GM12872 (cell line): ENCODE measurements around the gene YJEFN3.

Experiments used
- TF ChIP-seq, protein P1 (sequence below): IDR thresholded peaks from 3 replicates; pipeline ENCODE4 v1.5.1; 2011; ENCODE audit warnings: low read depth, mild to moderate bottlenecking, low read length, moderate library complexity; ENCODE audit not compliant: insufficient read depth

The YJEFN3 gene

DNA sequence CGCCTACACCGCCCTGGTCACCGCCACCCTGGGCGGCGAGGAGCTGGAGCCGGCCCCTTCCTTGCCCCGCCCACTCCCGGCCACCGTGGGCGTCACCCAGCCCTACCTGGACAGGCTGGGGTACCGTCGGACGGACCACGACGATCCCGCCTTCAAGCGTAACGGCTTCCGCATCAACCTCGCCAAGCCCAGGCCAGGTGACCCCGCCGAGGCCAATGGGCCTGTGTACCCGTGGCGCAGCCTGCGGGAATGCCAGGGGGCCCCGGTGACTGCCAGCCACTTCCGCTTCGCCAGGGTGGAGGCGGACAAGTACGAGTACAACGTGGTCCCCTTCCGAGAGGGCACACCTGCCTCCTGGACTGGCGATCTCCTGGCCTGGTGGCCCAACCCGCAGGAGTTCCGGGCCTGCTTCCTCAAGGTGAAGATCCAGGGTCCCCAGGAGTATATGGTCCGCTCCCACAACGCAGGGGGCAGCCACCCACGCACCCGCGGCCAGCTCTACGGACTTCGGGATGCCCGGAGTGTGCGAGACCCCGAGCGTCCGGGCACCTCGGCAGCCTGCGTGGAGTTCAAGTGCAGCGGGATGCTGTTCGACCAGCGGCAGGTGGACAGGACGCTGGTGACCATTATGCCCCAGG, 16.4 kb downstream of the YJEFN3 start:
- TF ChIP-seq, protein P1, sequence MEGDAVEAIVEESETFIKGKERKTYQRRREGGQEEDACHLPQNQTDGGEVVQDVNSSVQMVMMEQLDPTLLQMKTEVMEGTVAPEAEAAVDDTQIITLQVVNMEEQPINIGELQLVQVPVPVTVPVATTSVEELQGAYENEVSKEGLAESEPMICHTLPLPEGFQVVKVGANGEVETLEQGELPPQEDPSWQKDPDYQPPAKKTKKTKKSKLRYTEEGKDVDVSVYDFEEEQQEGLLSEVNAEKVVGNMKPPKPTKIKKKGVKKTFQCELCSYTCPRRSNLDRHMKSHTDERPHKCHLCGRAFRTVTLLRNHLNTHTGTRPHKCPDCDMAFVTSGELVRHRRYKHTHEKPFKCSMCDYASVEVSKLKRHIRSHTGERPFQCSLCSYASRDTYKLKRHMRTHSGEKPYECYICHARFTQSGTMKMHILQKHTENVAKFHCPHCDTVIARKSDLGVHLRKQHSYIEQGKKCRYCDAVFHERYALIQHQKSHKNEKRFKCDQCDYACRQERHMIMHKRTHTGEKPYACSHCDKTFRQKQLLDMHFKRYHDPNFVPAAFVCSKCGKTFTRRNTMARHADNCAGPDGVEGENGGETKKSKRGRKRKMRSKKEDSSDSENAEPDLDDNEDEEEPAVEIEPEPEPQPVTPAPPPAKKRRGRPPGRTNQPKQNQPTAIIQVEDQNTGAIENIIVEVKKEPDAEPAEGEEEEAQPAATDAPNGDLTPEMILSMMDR = no peak

DNA sequence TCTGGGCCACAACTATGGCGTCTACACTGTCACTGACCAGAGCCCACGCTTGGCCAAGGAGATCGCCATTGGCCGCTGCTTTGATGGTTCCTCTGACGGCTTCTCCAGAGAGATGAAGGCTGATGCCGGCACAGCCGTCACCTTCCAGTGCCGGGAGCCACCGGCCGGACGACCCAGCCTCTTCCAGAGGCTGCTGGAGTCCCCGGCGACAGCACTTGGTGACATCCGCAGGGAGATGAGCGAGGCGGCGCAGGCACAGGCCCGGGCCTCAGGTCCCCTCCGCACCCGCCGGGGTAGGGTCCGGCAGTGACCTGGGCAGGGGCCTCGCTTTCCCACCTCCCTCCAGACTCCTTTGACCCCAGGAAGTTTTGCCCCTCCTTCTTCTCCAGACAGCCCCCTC, 17.0 kb downstream of the YJEFN3 start:
- TF ChIP-seq, protein P1 = no peak

DNA sequence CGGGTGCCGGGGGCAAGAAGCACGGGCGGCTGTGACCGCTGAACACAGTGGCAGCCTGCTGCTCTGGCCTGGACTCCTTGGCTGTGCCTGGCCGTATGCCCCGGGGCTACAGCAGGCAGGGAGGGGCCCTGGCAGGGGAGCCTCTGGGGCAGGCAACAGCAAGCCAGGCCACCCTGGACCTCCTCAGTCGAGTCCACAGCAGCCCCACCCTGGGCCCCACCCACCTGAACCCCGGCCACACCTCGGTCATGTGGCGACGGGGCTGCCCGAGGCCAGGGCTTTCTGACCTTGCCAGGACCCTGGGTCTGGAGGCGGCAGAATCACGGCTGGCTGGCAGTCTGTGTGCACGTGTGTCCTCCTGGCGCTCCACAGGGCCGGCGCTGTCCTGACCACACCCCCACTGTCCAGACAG, 18.0 kb downstream of the YJEFN3 start:
- TF ChIP-seq, protein P1 = no peak

DNA sequence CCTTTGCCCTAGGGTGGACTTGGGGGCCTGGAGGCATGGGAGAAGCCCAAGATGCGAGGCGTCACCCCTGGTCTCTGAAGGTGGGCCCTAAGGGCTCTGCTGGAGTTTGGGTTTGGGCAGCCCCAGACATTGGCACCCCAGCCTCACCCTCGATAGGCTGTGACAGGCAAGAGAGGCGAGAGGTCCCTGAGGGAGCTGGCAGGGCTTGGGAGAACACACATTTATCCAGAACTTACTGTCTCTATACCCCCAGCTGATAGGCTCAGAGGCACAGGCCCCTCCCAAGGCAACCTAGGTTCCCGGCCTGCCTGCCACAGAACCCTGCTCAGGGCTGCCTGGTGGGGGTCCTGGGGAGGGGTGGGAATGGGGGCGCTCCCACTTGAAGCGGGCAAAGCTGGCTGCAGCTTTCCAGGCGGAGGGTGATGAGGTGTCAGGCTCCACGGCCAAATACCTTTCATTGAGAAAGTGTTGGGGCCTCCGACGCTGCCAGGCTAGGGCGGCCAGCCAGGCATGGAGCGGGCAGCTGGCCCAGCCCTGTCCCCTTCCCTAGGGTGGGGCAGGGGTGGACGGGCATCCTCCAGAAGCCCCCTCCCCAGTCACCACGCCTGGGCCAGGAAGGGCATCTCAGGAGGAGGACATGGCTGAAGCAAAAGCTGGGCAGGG, 19.1 kb downstream of the YJEFN3 start:
- TF ChIP-seq, protein P1 = no peak

DNA sequence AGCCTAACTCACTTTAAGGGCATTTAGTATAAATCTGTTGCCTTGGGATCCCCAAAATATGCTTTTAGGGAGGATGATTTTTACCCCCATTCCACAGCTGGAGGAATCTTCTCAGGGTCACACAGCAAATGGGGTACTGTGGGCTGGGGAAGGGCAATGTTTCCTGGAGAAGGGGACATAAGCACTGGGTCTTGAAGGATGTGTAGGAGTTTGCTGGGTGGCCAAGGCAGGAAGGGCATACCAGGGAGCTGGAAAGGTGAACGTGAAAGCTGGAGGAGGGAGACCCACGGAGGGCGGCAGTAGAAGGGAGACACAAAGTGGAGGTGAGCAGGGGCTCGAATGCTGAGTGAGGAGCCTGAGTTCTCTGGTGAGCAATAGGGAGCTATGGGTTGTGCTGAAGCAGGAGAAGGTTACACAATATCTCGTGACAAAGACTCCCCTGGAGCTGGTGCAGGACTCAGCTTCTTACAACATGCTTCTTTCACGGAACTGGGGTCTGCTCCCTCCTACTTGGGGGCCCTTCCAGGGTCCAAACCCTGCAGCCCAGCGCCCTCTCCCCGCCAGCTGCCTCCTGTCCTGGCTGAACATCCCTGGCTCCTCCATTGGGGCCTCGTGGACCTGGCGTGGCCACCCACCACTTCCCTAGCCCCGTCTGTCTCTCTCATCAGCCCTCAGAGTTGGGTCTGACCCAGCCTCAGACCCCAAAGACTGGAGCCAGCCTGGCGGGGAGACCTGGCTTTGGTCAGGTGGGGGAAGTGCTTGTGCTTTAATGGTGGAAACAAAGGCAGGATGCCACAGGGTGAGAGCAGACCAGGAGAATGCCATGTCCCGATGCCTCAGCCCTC, 20.4 kb downstream of the YJEFN3 start:
- TF ChIP-seq, protein P1 = no peak

DNA sequence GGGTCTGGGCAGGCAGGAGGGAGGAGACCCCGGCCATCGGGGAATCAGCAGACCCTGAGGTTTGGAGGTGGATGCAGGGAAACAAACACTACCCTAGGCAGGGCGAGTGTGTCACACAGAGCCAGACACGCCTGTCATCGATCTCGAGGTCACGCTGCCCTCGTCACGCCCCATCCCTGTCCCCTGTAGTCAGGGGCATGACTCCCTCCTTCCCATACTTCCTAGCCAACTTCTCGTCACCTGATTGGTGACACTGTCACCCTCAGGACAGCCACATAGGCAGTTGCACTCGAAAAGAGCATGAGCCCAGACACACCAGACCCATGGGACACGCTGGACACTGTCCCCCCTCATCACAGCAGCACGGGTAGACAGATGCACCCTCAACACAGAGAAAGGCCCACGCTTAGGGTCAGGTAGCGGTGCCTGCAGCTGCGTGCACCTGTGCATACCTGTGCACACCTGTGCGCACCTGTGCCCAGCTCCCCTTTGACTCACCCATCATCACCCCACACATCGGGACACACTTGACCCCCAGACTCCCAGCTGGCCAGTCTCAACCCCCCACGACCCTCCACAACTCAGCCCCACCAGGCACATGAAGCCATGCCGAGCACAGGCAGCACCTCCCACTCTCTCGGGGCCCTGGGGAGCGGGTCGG, 21.2 kb downstream of the YJEFN3 start:
- TF ChIP-seq, protein P1 = no peak

DNA sequence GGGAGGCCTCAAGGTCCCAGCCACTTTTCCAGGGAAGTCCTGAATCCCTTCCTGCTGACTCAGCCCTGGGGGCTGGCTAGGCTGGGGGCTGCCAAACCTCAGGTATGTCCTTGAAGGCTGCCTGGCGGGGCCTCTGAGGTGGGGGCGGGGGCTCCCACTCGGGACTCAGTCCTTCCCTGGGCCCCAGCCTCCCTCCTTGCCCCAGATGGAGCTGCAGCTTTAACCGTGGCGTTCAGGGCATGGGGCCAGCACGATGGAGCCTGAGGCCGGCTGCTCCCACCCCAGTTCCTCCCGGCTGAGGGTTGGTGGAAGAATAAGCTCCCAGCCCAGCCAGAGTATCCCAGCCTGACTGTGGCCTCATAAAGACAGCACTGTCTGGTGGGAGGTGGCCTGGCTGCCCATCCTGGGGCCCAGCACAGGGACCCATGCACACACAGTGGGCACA, 21.8 kb downstream of the YJEFN3 start:
- TF ChIP-seq, protein P1 = no peak
